ACHN (cell line): ENCODE results near the gene EMC10.
"Not testable (repeated sequence)": the region's sequence is repeated elsewhere in the genome, so short reads cannot be mapped to it uniquely, and the experiment has no call there.

Source experiments
- DNase-seq: peaks from one replicate; pipeline ENCODE4 v3.0.0-alpha.2; 2015
- in situ Hi-C: cut with HindIII; loops from 2 replicates; pipeline ENCODE4 v1.10.0; 2017; ENCODE audit warnings: low sequenced_read_pairs, low pct_ligation_motif_present, low pct_unique_long_range_greater_than_20kb

The EMC10 gene

GRCh38 chr19:50520822-50521465 is 44.6 kb downstream of the EMC10 start:
- in situ Hi-C loops: no loop called here
- DNase-seq: no peak

DNA sequence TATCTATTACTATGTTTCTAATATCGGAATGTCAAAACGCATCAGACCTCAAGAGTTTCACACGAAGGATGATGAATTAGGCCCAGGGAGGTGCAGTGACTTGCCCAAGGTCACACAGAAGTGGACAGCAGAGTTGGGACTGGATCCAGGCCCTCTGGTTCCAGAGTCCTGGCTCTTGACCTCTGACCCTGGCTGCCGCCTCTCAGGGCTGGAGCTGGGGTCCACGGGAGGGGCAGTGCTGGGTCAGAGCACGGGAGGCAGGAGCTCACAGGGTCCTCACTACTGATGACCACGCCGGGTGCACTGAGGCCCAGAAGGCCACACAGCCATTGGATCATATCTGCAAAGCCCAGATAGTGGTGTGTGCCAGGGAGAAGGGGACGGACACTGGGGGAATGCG is 46.6 kb downstream of the EMC10 start:
- in situ Hi-C loops: no loop called here
- DNase-seq: no peak

DNA sequence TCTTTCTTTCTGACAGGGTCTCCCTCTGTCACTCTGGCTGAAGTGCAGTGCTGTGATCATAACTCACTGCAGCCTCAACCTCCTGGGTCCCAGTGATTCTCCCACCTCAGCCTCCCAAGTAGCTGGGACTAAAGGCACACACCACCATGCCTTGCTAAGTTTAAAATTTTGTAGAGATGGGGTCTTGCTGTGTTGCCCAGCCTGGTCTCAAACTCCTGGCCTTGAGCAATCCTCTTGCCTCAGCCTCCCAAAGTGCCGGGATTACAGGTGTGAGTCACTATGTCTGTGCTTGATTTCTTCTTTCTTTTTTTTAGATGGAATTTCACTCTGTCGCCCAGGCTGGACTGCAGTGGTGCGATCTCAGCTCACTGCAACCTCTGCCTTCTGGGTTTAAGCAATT is 51.7 kb downstream of the EMC10 start:
- in situ Hi-C loops, DNase-seq: not testable (repeated sequence)

- DNase-seq: no peak
- in situ Hi-C loops: no loop called here
These were observed 54.9 kb downstream of the EMC10 start for GRCh38 chr19:50531171-50531612.

GRCh38 chr19:50532952-50533351 is 56.6 kb downstream of the EMC10 start:
- in situ Hi-C loops: no loop called here
- DNase-seq: no peak

DNA sequence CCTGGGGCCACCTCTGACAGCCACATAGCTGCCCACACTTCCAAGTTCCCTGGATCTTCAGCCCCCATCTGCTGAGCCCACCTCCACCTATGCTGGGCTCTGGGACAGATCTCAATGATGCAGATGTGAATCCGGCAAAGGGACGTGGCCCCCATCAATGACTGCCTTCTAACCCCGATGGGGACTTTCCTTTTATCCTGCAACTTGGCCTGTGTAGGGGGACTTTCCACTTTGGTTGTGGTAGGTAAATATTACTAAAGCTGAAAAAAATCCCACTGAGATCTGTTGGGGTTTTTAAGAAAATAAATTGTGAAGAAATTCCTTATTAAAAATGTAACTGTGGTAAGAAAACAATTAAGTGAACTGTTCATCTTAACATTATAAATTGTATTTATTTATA is 58.2 kb downstream of the EMC10 start:
- in situ Hi-C loops: no loop called here
- DNase-seq: no peak

GRCh38 chr19:50535672-50536187 is 59.4 kb downstream of the EMC10 start:
- in situ Hi-C loops: no loop called here

DNA sequence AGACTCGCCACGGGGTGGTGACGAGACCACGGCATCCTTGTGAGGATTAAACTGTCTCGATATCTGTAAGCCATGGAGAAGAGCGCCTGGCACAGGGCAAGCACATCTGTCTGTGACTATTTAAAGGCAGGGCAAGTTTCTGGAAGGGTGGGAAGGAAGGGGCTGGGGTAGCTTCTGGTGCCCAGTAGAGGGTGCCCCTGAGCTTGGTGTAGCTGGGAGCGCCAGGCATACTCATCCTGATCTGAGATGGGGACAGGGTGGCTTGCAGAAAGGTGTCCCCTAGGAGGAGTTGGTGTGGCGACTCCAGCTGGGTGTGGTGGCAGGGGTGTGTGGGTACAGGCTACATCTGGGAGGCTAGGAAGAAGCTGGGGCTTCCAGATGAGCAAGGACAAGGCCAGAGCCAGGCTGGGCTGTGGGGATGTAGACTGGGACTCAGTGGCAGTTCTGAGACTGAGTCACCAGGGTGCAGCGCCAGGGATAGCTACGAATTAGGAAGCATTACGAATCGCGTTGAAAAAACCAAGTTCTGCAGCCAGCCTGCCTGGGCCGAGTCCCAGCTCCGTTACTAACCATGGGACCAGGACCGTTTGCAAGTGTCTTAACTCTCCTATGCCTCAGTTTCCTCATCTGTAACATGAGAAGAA is 60.5 kb downstream of the EMC10 start:
- DNase-seq: no peak
- in situ Hi-C loops: no loop called here

More at GRCh38 chr19:50535672-50536187, 59.4 kb downstream of the EMC10 start:
- DNase-seq: no peak

DNA sequence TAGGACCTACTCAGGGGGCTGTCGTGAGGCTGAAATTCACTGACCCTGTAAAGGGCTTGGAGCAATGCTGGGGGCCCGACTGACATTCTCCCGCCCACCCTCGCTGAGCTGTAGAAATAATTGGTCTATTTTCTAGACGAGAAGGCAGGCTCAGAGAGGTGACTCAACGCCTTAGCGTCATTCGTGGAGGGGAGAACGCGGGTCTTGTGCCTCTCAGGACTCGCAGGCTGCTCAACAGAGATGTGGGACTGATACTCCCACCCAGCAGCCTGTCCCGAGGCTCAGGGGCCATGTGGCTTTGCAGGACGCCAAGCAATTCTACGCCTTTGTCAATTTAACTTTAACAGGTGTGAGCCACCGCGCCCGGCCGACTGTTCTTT is 61.0 kb downstream of the EMC10 start:
- no peak for DNase-seq
- in situ Hi-C loops: no loop called here

GRCh38 chr19:50537769-50538230 is 61.5 kb downstream of the EMC10 start:
- peak; percentile 68 for DNase-seq
- in situ Hi-C loops: no loop called here
